Hepatocyte (in vitro differentiated cells): ENCODE results near the gene CNTNAP2.

Experiments used
- CTCF ChIP-seq: fragments of 200-600 bp; sonication (generic); IDR thresholded peaks from 2 replicates; pipeline ENCODE4 v1.5.1; 2016; ENCODE audit warnings: antibody characterized with exemption, mild to moderate bottlenecking; ENCODE audit not compliant: poor library complexity
- EZH2 ChIP-seq: fragments of 200-600 bp; sonication (generic); IDR thresholded peaks from 2 replicates; pipeline ENCODE4 v1.6.1; 2016; ENCODE audit warnings: antibody characterized with exemption, mild to moderate bottlenecking, borderline replicate concordance
- EZH2phosphoT487 ChIP-seq: fragments of 200-600 bp; sonication (generic); IDR thresholded peaks from one replicate; pipeline ENCODE4 v1.6.1; 2018; ENCODE audit warnings: antibody characterized with exemption, mild to moderate bottlenecking, low read depth, moderate library complexity; ENCODE audit not compliant: unreplicated experiment, severe bottlenecking

GRCh38 chr7:147477526-147477925 lies 1360.9 kb downstream of the CNTNAP2 start:
- TF ChIP-seq CTCF (no peak), EZH2phosphoT487 (no peak), EZH2 (no peak)
